Testis (tissue), 2 donors: ENCODE measurements around the gene BNIPL.

Experiments used
- CTCF ChIP-seq, 3 experiments: fragments of 450-650 bp in 2 of 3; fragments of 200-600 bp in 1 of 3; sonication (generic) in 1 of 3; IDR thresholded peaks; one replicate each; pipeline ENCODE4 v1.5.1; 2016 to 2019; ENCODE audit warnings: antibody characterized with exemption in 3 of 3, mild to moderate bottlenecking in 2 of 3, moderate library complexity in 1 of 3
- POLR2A ChIP-seq: fragments of 450-650 bp; IDR thresholded peaks from one replicate; pipeline ENCODE4 v1.6.1; 2017; ENCODE audit warnings: antibody characterized with exemption, mild to moderate bottlenecking, moderate library complexity

GRCh38 chr1:151072224-151072623 lies 35.8 kb downstream of the BNIPL start:
- TF ChIP-seq POLR2A (no peak), CTCF (IDR thresholded peaks at IDR 0.05) (peak in 1 of 3 experiments; percentile 3)
